Brain microvascular endothelial cell (primary cell): ENCODE data around the gene ARMC6.

Experiments
- DNase-seq: peaks from one replicate; pipeline ENCODE4 v3.0.0-alpha.2; 2020
- H3K27ac ChIP-seq: fragments of 250-450 bp; sonication (Bioruptor Pico); 2 replicates; pipeline ENCODE4 v1.5.1; 2020; ENCODE audit warnings: mild to moderate bottlenecking, moderate library complexity
- H3K27me3 ChIP-seq: fragments of 250-450 bp; sonication (Bioruptor Pico); replicated peaks from 2 replicates; pipeline ENCODE4 v1.5.1; 2020; ENCODE audit warnings: mild to moderate bottlenecking
- H3K36me3 ChIP-seq: fragments of 250-450 bp; sonication (Bioruptor Pico); replicated peaks from 2 replicates; pipeline ENCODE4 v1.5.1; 2020; ENCODE audit warnings: mild to moderate bottlenecking
- H3K4me3 ChIP-seq: 2 replicates; pipeline ENCODE4 v1.5.1; 2011; ENCODE audit warnings: low read depth, mild to moderate bottlenecking, control low read depth, low read length, moderate library complexity
- CTCF ChIP-seq: IDR thresholded peaks from 2 replicates; pipeline ENCODE4 v1.5.1; 2011; ENCODE audit warnings: low read depth, mild to moderate bottlenecking, moderate library complexity, low read length, control low read depth, inconsistent platforms; ENCODE audit errors: missing control alignments
- in situ Hi-C: cut with HindIII; loops from 2 replicates; pipeline ENCODE4 v1.10.0; 2017; ENCODE audit warnings: low sequenced_read_pairs, low pct_ligation_motif_present

ARMC6 gene

GRCh38 chr19:19056636-19057275 is 23.4 kb downstream of the ARMC6 start:
- no peak for DNase-seq
- H3K27me3 ChIP-seq, result no peaks in the 10 kb centered on the region
- H3K4me3 ChIP-seq, result no peak overlapping the region
- peaks cover 57% of the 10 kb centered on the region for H3K36me3 ChIP-seq
- H3K27ac ChIP-seq, result no peak overlapping the region
- TF ChIP-seq CTCF, result no peak
- in situ Hi-C loops, result no loop called here

- Histone ChIP-seq H3K36me3 (peaks cover 57% of the 10 kb centered on the region), H3K4me3 (no peak overlapping the region), H3K27me3 (no peaks in the 10 kb centered on the region), H3K27ac (no peak overlapping the region)
- TF ChIP-seq CTCF, result no peak
- in situ Hi-C loops, result no loop called here
- DNase-seq, result no peak
These were observed 23.9 kb downstream of the ARMC6 start for GRCh38 chr19:19057317-19057716.

GRCh38 chr19:19057720-19058119 is 24.3 kb downstream of the ARMC6 start:
- H3K36me3 ChIP-seq, result peaks cover 57% of the 10 kb centered on the region
- in situ Hi-C loops, result no loop called here
- H3K4me3 ChIP-seq, result no peak overlapping the region
- H3K27me3 ChIP-seq, result no peaks in the 10 kb centered on the region
- DNase-seq, result no peak
- TF ChIP-seq CTCF, result no peak
- H3K27ac ChIP-seq, result no peak overlapping the region

- H3K27ac ChIP-seq, result no peak overlapping the region
These were observed 25.8 kb downstream of the ARMC6 start for GRCh38 chr19:19059018-19059836.

GRCh38 chr19:19059837-19060611 is 26.6 kb downstream of the ARMC6 start:
- TF ChIP-seq CTCF, result no peak
- H3K27me3 ChIP-seq, result no peaks in the 10 kb centered on the region
- in situ Hi-C loops, result no loop called here
- H3K36me3 ChIP-seq, result peaks cover 42% of the 10 kb centered on the region
- no peak overlapping the region for H3K27ac ChIP-seq
- no peak for DNase-seq
- H3K4me3 ChIP-seq, result no peak overlapping the region

More at GRCh38 chr19:19059018-19059836, 25.8 kb downstream of the ARMC6 start:
- in situ Hi-C loops, result no loop called here
- Histone ChIP-seq H3K27me3 (no peaks in the 10 kb centered on the region), H3K36me3 (peaks cover 50% of the 10 kb centered on the region), H3K4me3 (no peak overlapping the region)
- TF ChIP-seq CTCF, result no peak
- no peak for DNase-seq
